IMR-90 (cell line): ENCODE data around the gene SRGN. TPM values are rescaled to one million over a fixed set of nuclear protein-coding genes. Genes with fewer than 3 reads are reported as not detected.
A peak's percentile ranks its signal among the peaks of the same experiment; 100 is the strongest.

Experiments used
- ATAC-seq: fragments of 200-7000 bp; cut with Tn5 transposase; 2 replicates; pipeline ENCODE4 v1.9.1; 2020; ENCODE audit warnings: low read depth, mild to moderate bottlenecking, moderate library complexity
- BruUV-seq: library from RNA; stranded (reverse); fragments of 400-500 nt; replicated peaks from 2 replicates; lab custom pipeline; 2021; lab: Mats Ljungman, UMichigan
- CTCF ChIA-PET: fragments of 300-600 bp; formaldehyde crosslinking; extraction: SDS; loops from one replicate; lab custom pipeline; 2021; ENCODE audit warnings: antibody characterized with exemption; lab: Yijun Ruan, JAX
- POLR2A ChIA-PET: fragments of 300-600 bp; sonication (Branson Sonifier 250); formaldehyde crosslinking; loops from one replicate; lab custom pipeline; 2022; ENCODE audit warnings: antibody characterized with exemption; ENCODE audit not compliant: unreplicated experiment; lab: Charles Lee
- DNase-seq: peaks from one replicate; pipeline ENCODE4 v3.0.0; 2013
- H2AFZ ChIP-seq: replicated peaks from 2 replicates; pipeline ENCODE3; 2013; ENCODE audit warnings: low read length, mild to moderate bottlenecking; ENCODE audit not compliant: poor library complexity
- H2AK5ac ChIP-seq: 2 replicates; pipeline ENCODE4 v1.6.1; 2013; ENCODE audit warnings: low read depth, low read length, inconsistent platforms
- H2AK9ac ChIP-seq: replicated peaks from 2 replicates; pipeline ENCODE3; 2013; ENCODE audit warnings: mild to moderate bottlenecking, low read depth, low read length, moderate library complexity; ENCODE audit not compliant: poor library complexity
- H2BK120ac ChIP-seq: 2 replicates; pipeline ENCODE4 v1.6.1; 2013; ENCODE audit warnings: low read depth, low read length, inconsistent platforms
- H2BK15ac ChIP-seq: 3 replicates; pipeline ENCODE4 v1.6.1; 2013; ENCODE audit warnings: low read depth, low read length, inconsistent platforms
- H2BK20ac ChIP-seq: 2 replicates; pipeline ENCODE4 v1.6.1; 2013; ENCODE audit warnings: low read depth, mild to moderate bottlenecking, inconsistent platforms, low read length, moderate library complexity
- H2BK5ac ChIP-seq: 2 replicates; pipeline ENCODE4 v1.6.1; 2013; ENCODE audit warnings: mild to moderate bottlenecking, low read depth, low read length, inconsistent platforms; ENCODE audit not compliant: poor library complexity, severe bottlenecking
- H3K14ac ChIP-seq: replicated peaks from 2 replicates; pipeline ENCODE4 v1.6.1; 2013; ENCODE audit warnings: low read depth, low read length, inconsistent platforms
- H3K18ac ChIP-seq: 2 replicates; pipeline ENCODE4 v1.6.1; 2013; ENCODE audit warnings: low read depth, low read length, control low read depth
- H3K23ac ChIP-seq: 2 replicates; pipeline ENCODE4 v1.6.1; 2013; ENCODE audit warnings: low read depth, low read length, inconsistent platforms
- H3K27ac ChIP-seq: 2 replicates; pipeline ENCODE4 v1.5.1; 2013; ENCODE audit warnings: mild to moderate bottlenecking, control low read depth, low read length; ENCODE audit not compliant: insufficient read depth
- H3K27me3 ChIP-seq: 2 replicates; pipeline ENCODE4 v1.6.1; 2013; ENCODE audit warnings: low read length; ENCODE audit not compliant: control insufficient read depth, insufficient read depth
- H3K36me3 ChIP-seq: 2 replicates; pipeline ENCODE4 v1.6.1; 2013; ENCODE audit warnings: low read length, mixed read lengths; ENCODE audit not compliant: control insufficient read depth, insufficient read depth
- H3K4ac ChIP-seq: 2 replicates; pipeline ENCODE4 v1.6.1; 2013; ENCODE audit warnings: low read depth, low read length, inconsistent platforms
- H3K4me1 ChIP-seq: 2 replicates; pipeline ENCODE4 v1.6.1; 2013; ENCODE audit warnings: low read length, mixed read lengths; ENCODE audit not compliant: control insufficient read depth, insufficient read depth
- H3K4me2 ChIP-seq: 2 replicates; pipeline ENCODE4 v1.6.1; 2013; ENCODE audit warnings: low read depth, mild to moderate bottlenecking, control low read depth, low read length, moderate library complexity
- H3K4me3 ChIP-seq: 2 replicates; pipeline ENCODE4 v1.5.1; 2013; ENCODE audit warnings: low read depth, mild to moderate bottlenecking, control low read depth, low read length, moderate library complexity; ENCODE audit not compliant: insufficient read depth
- H3K56ac ChIP-seq: 2 replicates; pipeline ENCODE4 v1.6.1; 2013; ENCODE audit warnings: low read length, inconsistent platforms; ENCODE audit not compliant: insufficient read depth; ENCODE audit errors: extremely low read depth
- H3K79me1 ChIP-seq, 2 experiments: 2 replicates each; pipeline ENCODE4 v1.6.1; 2013; ENCODE audit warnings: low read length in 2 of 2, inconsistent platforms in 1 of 2, low read depth in 1 of 2
- H3K9ac ChIP-seq: 2 replicates; pipeline ENCODE4 v1.6.1; 2013; ENCODE audit warnings: low read depth, low read length, control low read depth
- H3K9me1 ChIP-seq: 2 replicates; pipeline ENCODE4 v1.6.1; 2013; ENCODE audit warnings: low read length, inconsistent platforms; ENCODE audit not compliant: insufficient read depth
- H3K9me3 ChIP-seq: 2 replicates; pipeline ENCODE4 v1.6.1; 2013; ENCODE audit warnings: low read length; ENCODE audit not compliant: control insufficient read depth, insufficient read depth
- H4K20me1 ChIP-seq: 2 replicates; pipeline ENCODE4 v1.6.1; 2013; ENCODE audit warnings: low read length, inconsistent platforms; ENCODE audit not compliant: insufficient read depth
- H4K5ac ChIP-seq: 2 replicates; pipeline ENCODE4 v1.6.1; 2013; ENCODE audit warnings: mild to moderate bottlenecking, low read depth, low read length, control low read depth
- H4K8ac ChIP-seq, 2 experiments: 2 replicates each; pipeline ENCODE4 v1.6.1; 2013; ENCODE audit warnings: low read depth in 2 of 2, low read length in 2 of 2, control low read depth in 1 of 2, inconsistent platforms in 1 of 2
- H4K91ac ChIP-seq: 2 replicates; pipeline ENCODE4 v1.6.1; 2013; ENCODE audit warnings: low read depth, low read length, inconsistent platforms; ENCODE audit not compliant: insufficient read depth
- MAZ ChIP-seq: IDR thresholded peaks from 2 replicates; pipeline ENCODE4 v1.6.1; 2012; ENCODE audit warnings: low read depth, mild to moderate bottlenecking, low read length, improper control_type of control experiment, moderate library complexity, borderline replicate concordance
- WGBS, 2 experiments: methylation state at CpG; one replicate each; pipeline versions ENCODE4 v1.1.5 to v1.1.7; 2013; ENCODE audit warnings: missing lambda C conversion rate in 2 of 2; ENCODE audit not compliant: insufficient read length in 1 of 2; ENCODE audit errors: extremely low coverage in 2 of 2; 5-methylcytosine and 5-hydroxymethylcytosine counted together
- dilution Hi-C: fragments of 300-500 bp; cut with HindIII; formaldehyde crosslinking; loops from one replicate; pipeline ENCODE4 v1.14.3; 2018; ENCODE audit warnings: low sequenced_read_pairs; ENCODE audit not compliant: unreplicated experiment
- in situ Hi-C: fragments of 300-500 bp; cut with MboI; formaldehyde crosslinking; loops from 3 replicates; pipeline ENCODE4 v1.14.3; 2019; ENCODE audit warnings: low sequenced_read_pairs, inconsistent platforms, mixed read lengths
- intact Hi-C: fragments of 100-400 bp; cut with micrococcal nuclease; formaldehyde crosslinking; loops from 2 replicates; pipeline ENCODE4 v1.10.0; 2022
- polyA plus RNA-seq, 3 experiments: library from polyadenylated mRNA; depleted of rRNA; stranded (reverse); fragments of >200 nt; gene quantifications; 2 replicates each; pipeline ENCODE4 v1.2.3, GENCODE V29; 2012; ENCODE audit warnings: low replicate concordance in 1 of 3
- total RNA-seq: library from RNA; depleted of rRNA; stranded (reverse); fragments of >200 nt; gene quantifications from 2 replicates; pipeline ENCODE4 v1.2.3, GENCODE V29; 2012

The SRGN gene
- total and polyA plus RNA-seq, 2 of the 4 experiments (the other 2 are of a cell fraction) = 33.3 to 41.4 TPM

- H3K4me1 ChIP-seq = no peaks in the 10 kb centered on the region
- no peak overlapping the region for H2AFZ ChIP-seq
- H3K4me2 ChIP-seq = no peak overlapping the region
- no peak overlapping the region for H4K5ac ChIP-seq
- no peaks in the 10 kb centered on the region for H3K36me3 ChIP-seq
- ATAC-seq (no peak), DNase-seq (peak; percentile 38)
- in situ Hi-C loops (no loop called here), intact Hi-C loops (no loop called here), dilution Hi-C loops (loop anchor here (25.0 kb wide), 1 partner anchor 89 kb away; no protein-coding TSS in a partner anchor)
- no CpG with 5 or more reads among the region's 6 CpGs for WGBS, 2 experiments
- no peak overlapping the region for H4K8ac ChIP-seq
- H3K4me3 ChIP-seq = no peak overlapping the region
- no peak overlapping the region for H3K23ac ChIP-seq
- no peak overlapping the region for H3K14ac ChIP-seq
- H3K27ac ChIP-seq = no peak overlapping the region
- H3K4ac ChIP-seq = no peak overlapping the region
- H2BK120ac ChIP-seq = no peak overlapping the region
- POLR2A ChIA-PET = no interaction called here
- no peak overlapping the region for H2AK9ac ChIP-seq
- H3K27me3 ChIP-seq = no peaks in the 10 kb centered on the region; the same call in none of the 2 replicates
- H2BK5ac ChIP-seq = no peak overlapping the region
- H3K9me1 ChIP-seq = no peaks in the 10 kb centered on the region
- no TSS peak for BruUV-seq
- H3K18ac ChIP-seq = no peak overlapping the region
- no peak for TF ChIP-seq MAZ
- no peak overlapping the region for H3K9ac ChIP-seq
- H3K9me3 ChIP-seq = peaks cover 5% of the 10 kb centered on the region
- H2BK20ac ChIP-seq = no peak overlapping the region
- H3K56ac ChIP-seq = no peak overlapping the region
- H3K79me1 ChIP-seq = no peaks in the 10 kb centered on the region
- H2AK5ac ChIP-seq = no peak overlapping the region
- H2BK15ac ChIP-seq = no peak overlapping the region
- CTCF ChIA-PET = no interaction called here
- no peaks in the 10 kb centered on the region for H4K20me1 ChIP-seq
- no peak overlapping the region for H4K91ac ChIP-seq
Observed at GRCh38 chr10:69101451-69102095, 13.7 kb downstream of the SRGN start.
